GM18519 (cell line): ENCODE data around the gene NR2F1-AS1.
"Not testable (repeated sequence)": the region's sequence is repeated elsewhere in the genome, so short reads cannot be mapped to it uniquely, and the experiment has no call there.

ENCODE experiments used
- ATAC-seq: cut with Tn5 transposase; IDR thresholded peaks from one replicate; pipeline ENCODE4 v1.9.1; 2021; ENCODE audit warnings: mild to moderate bottlenecking, moderate library complexity; ENCODE audit not compliant: unreplicated experiment, low FRiP score

Gene NR2F1-AS1

DNA sequence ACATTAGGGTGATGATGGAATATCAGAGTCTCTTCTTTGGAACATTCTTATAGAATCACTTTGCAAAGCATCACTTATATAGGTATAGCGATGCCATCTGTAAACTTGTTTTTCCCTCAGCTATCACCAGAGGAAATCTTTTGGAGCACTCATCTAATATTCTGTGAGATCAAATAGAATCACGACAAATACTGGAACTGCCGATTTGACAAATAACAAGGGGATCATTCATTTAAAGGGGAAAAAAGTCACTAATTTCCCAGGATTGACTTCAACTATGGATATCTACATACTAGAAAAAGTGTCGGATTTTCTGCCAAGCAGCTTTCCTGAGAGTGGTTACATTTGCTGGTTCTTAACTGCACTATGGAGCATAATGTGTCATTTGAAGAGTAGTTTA is 178.6 kb downstream of the NR2F1-AS1 start:
- ATAC-seq, result no peak

DNA sequence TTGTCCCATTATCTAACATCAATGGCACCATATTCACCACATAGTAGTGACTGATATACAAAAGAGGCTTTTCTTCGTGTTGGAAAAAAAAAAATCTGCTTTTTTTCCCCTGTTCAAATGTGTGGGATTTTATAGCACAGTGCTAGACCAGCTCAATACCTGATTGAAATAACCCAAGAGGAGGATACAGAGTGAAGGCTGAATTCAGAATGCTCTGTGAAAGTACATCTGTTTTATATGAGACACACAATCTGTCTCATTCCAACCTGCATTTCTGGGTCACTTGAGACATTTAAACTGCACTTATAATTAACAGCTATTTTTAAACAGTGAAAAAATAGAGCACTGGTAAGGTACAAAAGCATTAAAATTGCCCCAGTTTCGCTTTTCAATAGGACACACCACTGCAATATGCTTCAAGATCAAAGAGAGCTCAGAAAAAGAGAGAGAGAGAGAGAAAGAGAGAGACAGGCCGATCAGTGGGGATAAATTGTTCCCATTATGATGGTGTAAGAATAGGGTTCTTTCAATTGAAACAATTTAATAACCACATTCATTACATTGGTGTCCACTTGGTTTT is 179.3 kb downstream of the NR2F1-AS1 start:
- ATAC-seq, result no peak

DNA sequence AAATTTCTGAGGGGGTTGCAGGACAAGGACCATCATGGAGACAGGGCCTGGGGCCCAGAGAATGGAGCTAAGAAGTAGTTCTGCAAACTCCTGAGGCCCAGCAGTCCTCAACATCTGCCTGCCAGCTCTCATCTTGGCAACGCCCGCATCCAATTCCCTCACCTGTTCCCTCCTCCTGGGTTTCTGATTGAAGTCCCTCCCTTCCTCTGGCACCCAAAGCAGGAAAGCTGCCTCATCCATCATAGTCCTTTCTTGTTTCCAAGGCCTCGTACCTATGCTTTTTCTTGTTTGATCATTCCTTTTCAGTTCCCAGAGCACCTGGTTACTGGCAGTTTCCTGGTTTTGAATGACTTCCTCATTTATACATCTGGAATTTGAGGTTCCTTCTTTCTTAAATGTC is 181.3 kb downstream of the NR2F1-AS1 start:
- no peak for ATAC-seq

DNA sequence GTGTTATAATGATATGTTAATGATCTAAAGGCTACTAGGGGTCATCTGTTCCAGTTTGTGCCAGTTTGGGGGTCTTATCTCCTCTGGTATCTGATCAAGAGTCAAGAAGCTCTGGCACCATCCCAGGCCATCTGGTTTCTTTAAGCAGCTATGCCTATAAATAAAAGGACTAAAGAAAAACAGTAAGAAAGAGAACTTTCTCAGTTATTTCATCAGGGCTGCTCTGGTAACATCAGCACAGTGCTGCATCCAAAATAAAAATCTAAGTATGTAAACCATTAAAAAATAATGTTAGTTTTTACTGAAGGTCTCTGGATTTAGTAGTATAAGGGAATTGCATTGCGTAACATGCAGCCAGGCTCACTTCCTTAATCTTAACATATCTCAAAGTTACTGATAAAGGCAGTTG is 185.0 kb downstream of the NR2F1-AS1 start:
- ATAC-seq, result no peak

DNA sequence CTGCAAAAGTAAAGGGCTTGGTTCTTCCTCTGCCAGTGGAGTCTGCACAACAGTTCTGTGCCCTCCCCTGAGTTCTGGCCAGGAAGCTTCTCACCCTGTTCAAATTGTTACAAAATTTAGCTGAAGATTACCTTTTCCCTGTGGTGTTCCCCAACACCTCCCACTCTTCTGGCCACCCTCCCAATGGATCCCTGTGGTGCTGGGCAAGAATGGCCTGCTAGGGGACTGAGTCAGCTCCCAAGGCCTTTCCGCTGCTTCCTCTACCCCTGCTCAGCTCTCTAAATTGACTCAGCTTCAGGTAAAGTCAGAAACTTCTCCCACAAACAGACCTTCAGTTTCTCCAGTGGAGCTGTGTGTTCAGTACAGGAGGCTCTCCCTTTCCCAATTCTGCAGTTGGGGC is 186.0 kb downstream of the NR2F1-AS1 start:
- ATAC-seq, result no peak

DNA sequence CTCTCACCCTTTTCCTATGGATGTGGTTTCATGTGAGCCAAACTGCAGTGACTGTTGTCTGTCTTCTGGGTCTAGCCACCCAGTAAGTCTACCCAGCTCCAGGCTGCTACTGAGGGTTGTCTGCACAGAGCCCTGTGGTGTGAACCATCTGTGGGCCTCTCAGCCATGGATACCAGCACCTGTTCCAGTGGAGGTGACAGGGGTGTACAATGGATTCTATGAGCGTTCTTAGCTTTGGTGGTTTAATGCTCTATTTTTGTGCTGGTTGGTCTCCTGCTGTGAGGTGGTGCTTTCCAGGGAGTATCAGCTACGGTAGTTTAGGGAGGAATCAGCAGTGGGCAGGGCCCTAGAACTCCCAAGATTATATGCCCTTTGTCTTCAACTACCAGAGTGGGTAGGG is 186.7 kb downstream of the NR2F1-AS1 start:
- no peak for ATAC-seq

DNA sequence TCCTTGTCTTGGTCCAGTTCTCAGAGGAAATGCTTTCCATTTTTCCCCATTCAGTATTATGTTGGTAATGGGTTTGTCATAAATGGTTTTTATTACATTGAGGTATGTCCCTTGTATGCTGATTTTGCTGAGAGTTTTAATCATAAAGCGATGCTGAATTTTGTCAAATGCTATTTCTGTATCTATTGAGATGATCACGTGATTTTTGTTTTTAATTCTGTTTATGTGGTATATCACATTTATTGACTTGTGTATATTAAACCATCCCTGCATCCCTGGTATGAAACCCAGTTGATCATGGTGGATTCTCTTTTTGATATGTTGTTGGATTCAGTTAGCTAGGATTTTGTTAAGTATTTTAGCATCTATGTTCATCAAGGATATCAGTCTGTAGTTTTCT is 189.8 kb downstream of the NR2F1-AS1 start:
- not testable (repeated sequence) for ATAC-seq

DNA sequence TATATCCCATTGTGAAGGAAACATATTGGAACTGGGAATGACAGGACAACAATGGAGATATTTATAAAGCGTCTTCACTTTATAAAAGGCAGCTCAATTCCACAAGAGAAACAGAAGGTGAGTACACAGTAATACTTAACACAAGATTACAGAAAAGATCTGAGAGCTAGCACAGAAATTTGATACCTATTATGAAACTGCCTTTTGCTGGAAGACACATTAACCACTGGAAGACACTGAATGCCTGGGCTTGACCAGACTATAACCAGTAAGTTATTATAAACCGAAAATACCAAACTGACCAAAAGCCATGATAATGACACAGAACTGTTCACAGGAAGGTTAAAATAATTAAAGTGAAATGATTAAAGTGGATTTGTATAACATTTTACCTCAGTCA is 195.4 kb downstream of the NR2F1-AS1 start:
- no peak for ATAC-seq

DNA sequence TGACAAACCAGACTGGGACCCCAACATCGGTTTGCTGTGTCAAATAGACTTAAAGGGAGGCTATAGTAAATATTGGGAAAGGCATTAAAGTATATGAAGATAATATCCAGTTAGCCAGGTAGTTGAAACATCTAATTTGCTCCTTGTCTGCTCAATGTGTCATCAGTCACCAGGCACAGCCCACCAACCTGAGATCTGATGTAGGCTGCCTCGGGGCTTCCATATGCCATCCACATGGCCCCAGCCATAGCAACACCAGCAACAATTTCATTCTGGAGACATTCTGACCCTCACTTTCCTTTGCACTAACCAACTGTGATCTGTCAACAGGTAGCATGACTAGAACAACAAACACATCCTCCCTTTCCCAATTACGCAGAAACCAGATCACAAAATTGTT is 196.0 kb downstream of the NR2F1-AS1 start:
- no peak for ATAC-seq

DNA sequence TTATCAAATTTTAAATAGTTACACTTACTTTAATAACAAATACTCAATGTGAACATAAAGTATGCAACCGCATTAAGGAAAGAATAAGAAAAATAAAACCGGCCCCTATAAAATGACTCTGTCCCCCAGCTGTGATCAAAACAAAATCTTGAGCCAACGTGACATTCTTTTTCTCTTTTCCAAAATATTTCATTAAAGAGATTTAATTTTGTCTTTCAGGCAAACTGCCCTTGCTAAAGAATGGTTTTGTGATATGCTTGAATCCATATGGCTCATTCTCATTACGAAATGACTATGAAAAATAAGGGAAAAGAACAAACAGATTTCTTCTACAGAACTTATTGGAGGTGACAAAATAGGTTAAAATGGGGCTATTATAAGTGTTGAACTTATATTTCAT is 197.0 kb downstream of the NR2F1-AS1 start:
- no peak for ATAC-seq

DNA sequence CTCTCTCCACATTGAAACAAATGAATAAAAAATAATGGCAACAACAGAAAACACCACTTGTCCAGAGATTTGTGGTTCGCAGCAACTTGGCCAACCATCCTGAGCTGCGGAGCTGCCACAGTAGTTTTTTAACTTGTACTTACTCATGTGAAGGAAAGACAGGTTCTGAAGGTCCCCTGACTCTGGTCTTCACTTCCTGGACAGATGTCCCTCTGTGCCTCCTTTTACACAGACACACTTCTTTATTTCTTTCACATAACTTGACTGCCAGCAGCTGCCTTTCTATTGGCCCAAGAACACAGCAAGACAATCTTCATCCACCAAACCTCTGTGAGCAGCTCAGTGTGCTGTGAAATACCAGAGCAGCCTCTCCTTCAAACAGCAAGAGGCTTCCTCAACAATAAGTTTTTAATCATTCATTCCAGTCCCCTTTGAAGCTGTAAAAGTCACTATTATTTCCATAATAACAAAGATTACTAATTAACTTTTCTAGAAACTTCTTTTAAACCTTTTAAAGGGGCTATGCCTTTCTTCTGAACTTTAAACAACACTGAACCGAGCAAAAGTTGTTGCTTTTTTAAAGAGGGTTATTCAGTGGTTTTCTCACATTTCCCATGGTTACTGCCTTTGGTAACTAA is 198.7 kb downstream of the NR2F1-AS1 start:
- no peak for ATAC-seq

DNA sequence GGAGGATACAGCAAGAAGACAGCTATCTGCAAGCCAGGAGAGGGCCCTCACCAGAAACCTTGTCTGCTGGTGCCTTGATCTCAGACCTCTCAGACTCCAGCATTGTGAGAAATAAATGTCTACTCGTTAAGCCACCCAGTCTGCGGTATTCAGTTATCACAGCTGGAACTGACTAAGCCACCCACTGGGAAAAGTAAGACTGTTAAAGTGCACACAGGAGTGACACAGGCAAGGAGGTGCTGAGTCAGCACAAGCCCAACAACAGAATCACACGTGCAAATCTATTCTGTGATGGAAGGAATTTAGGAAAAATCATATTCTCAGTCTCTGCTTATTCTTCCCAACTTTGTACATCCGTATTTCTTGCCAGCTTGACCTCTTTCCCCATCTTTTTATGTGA is 200.0 kb downstream of the NR2F1-AS1 start:
- ATAC-seq, result no peak

DNA sequence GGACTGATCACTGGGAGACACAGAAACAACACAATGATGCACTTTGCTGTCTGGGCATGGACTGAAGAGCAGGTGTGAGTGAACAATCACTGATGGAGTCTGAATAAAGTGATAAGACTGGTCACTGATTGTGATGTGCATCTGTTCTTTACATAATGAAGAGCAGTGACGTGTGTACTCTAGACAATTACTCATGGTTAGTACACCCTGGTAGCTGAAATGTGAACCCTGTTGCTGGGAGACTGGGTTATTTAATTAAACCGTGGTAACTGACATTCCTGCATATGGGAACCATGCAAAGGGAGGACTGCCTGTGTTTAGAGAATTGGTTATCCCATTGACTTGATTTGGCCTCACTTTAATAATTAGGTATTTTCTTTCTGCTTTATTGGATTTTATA is 202.9 kb downstream of the NR2F1-AS1 start:
- no peak for ATAC-seq

DNA sequence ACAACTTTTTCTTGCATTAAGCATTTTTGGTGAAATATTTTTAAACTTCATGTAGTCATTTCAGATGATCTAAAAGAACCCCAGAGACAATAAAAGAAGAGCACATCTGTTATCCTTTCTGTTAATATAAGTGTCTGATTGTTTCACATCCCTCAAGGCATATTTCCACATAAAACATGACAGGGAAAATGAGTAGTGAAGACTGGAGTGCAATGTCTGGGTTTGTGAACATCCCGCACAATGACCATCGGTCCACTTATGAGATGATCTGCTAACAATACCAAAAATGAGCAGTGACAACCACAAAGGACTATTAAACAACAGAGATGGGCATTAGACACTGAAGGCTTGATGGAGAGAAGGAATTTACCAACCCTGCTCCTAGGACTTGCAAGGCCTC is 209.1 kb downstream of the NR2F1-AS1 start:
- ATAC-seq, result no peak

DNA sequence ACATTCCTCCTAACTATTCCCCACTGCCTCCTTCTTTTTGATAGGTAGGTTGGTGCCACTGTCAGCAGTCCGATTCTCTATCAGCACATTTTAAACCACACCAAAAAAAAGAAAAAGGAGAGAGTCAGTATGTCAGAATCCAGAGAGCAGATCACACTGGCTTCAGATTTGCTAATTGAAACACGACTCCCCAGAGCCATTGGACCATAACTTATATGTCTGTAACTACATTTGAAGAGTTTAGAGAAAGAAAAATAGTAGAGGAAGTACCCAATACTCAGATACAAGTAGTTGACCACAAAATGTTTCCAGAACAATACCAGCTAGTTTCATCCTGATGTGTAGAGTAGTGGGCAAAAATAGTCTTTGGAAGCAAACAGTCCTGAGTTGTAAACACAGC is 216.6 kb downstream of the NR2F1-AS1 start:
- no peak for ATAC-seq

DNA sequence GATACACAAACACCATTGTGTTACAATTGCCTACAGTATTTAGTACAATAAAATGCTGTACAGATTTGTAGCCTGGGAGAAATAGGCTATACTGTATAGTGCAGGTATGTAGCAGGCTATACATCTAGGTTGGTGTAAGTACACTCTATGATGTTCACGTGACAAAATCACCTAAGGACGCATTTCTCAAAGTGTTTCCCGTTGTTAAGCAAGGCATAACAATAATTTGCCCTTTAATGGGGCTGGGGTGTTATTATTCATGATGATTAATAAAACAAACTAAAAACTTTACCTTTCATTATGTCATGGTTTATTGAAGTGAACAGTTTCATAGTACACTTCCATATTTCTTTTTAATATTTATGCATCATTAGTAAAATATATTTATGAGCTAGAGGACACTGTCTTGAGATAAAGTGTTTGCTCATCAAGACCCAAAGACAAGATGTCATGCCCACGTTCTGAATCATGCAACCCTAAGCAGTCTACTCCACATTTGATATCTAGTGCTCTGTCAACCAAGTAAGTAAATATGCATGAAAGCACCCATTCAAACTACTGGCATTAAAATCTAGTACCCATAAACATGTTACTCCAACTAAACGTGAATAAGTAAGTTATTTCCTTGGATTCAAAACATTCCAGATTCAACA is 220.5 kb downstream of the NR2F1-AS1 start:
- ATAC-seq, result no peak

DNA sequence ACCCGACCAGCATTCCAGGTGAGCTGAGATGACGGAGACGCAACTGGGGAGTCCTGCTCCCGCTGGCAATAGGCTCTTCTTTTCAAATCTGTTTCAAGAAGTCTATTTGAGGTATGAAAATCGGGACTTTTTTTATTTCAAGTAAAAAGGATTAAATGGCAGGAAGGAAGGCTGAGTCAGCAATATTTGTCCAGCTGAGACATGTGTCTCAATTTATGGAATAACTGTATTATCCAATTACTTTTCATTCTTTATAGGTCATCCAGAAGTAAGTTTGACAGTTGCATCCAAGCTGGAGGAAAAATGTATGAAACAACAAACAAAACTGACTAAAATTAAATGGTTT is 221.1 kb downstream of the NR2F1-AS1 start:
- ATAC-seq, result no peak
